Suppressor macrophage treated with lipopolysaccharide for 4 hours (primary cell): ENCODE results near the gene PRR19.

Experiments used
- DNase-seq: peaks from one replicate; pipeline ENCODE4 v3.0.0-alpha.2; 2020

PRR19 gene

GRCh38 chr19:42352301-42353259 is 50.6 kb downstream of the PRR19 start:
- DNase-seq, result no peak

- no peak for DNase-seq
Measured at GRCh38 chr19:42353341-42354015, 51.5 kb downstream of the PRR19 start.

- no peak for DNase-seq
Measured at GRCh38 chr19:42355896-42356295, 54.0 kb downstream of the PRR19 start.

GRCh38 chr19:42356686-42357085 is 54.8 kb downstream of the PRR19 start:
- no peak for DNase-seq

- DNase-seq, result no peak
Measured at GRCh38 chr19:42357290-42357689, 55.4 kb downstream of the PRR19 start.
